H1 (cell line): Measurements from ENCODE around the gene HPGDS. TPM values are rescaled to one million over a fixed set of nuclear protein-coding genes. Genes with fewer than 3 reads are reported as not detected.

Experiments used
- CTCF ChIA-PET: fragments of 300-600 bp; sonication (Branson Sonifier 250); formaldehyde crosslinking; loops from one replicate; lab custom pipeline; 2021; ENCODE audit not compliant: partially characterized antibody; lab: Charles Lee
- POLR2A ChIA-PET: fragments of 300-600 bp; sonication (Branson Sonifier 250); formaldehyde crosslinking; loops from one replicate; lab custom pipeline; 2021; ENCODE audit warnings: inconsistent platforms; ENCODE audit not compliant: partially characterized antibody; lab: Charles Lee
- DNase-seq, 2 experiments: peaks; one replicate each; pipeline versions ENCODE4 v3.0.0 to v3.0.0-alpha.2; 2010 to 2022; ENCODE audit warnings: low spot score in 2 of 2, low read depth in 1 of 2, mixed read lengths in 1 of 2
- FAIRE-seq: peaks from 2 replicates; lab custom pipeline; 2011; peaks lifted over from hg19 to GRCh38; lab: Jason Lieb, UNC
- H2AFZ ChIP-seq: 2 replicates; pipeline ENCODE4 v1.8.1; 2012; ENCODE audit warnings: low read length, inconsistent platforms
- H2AK5ac ChIP-seq: 2 replicates; pipeline ENCODE4 v1.6.1; 2013; ENCODE audit warnings: low read depth, low read length
- H2BK120ac ChIP-seq: replicated peaks from 2 replicates; pipeline ENCODE3; 2013; ENCODE audit warnings: low read depth, low read length, inconsistent platforms
- H2BK12ac ChIP-seq: 2 replicates; pipeline ENCODE4 v1.6.1; 2013; ENCODE audit warnings: low read depth, low read length
- H2BK15ac ChIP-seq: 2 replicates; pipeline ENCODE4 v1.6.1; 2013; ENCODE audit warnings: low read length
- H2BK20ac ChIP-seq: 2 replicates; pipeline ENCODE4 v1.6.1; 2013; ENCODE audit warnings: low read length
- H2BK5ac ChIP-seq: 2 replicates; pipeline ENCODE4 v1.6.1; 2013; ENCODE audit warnings: low read depth, low read length
- H3K14ac ChIP-seq: 2 replicates; pipeline ENCODE4 v1.6.1; 2013; ENCODE audit warnings: inconsistent platforms; ENCODE audit not compliant: insufficient read length
- H3K18ac ChIP-seq: 2 replicates; pipeline ENCODE4 v1.6.1; 2013; ENCODE audit warnings: low read length; ENCODE audit errors: extremely low read depth
- H3K23ac ChIP-seq: 2 replicates; pipeline ENCODE4 v1.6.1; 2013; ENCODE audit warnings: inconsistent platforms; ENCODE audit not compliant: insufficient read length
- H3K23me2 ChIP-seq: 2 replicates; pipeline ENCODE4 v1.6.1; 2013; ENCODE audit warnings: low read depth, low read length
- H3K27ac ChIP-seq: 2 replicates; pipeline ENCODE4 v1.6.1; 2011; ENCODE audit warnings: low read depth, low read length, inconsistent platforms
- H3K27me3 ChIP-seq, 4 experiments: replicated peaks in 1 of 4; 1 replicate in 1 of 4; 2 replicates in 3 of 4; pipeline versions ENCODE4 v1.6.1 to v1.8.1; 2011 to 2013; ENCODE audit warnings: low read length in 3 of 4, mild to moderate bottlenecking in 3 of 4, inconsistent platforms in 2 of 4, mixed read lengths in 2 of 4, moderate library complexity in 1 of 4; ENCODE audit not compliant: control insufficient read depth in 3 of 4, insufficient read depth in 3 of 4; ENCODE audit errors: extremely low read depth in 1 of 4
- H3K36me3 ChIP-seq, 4 experiments: 2 replicates each; pipeline versions ENCODE4 v1.6.1 to v1.8.1; 2011 to 2013; ENCODE audit warnings: mild to moderate bottlenecking in 4 of 4, low read length in 3 of 4, moderate library complexity in 2 of 4, control low read depth in 1 of 4, inconsistent platforms in 1 of 4; ENCODE audit not compliant: insufficient read depth in 4 of 4, control insufficient read depth in 2 of 4
- H3K4ac ChIP-seq: replicated peaks from 2 replicates; pipeline ENCODE3; 2013; ENCODE audit warnings: low read length, low read depth, mixed read lengths, inconsistent platforms; ENCODE audit not compliant: insufficient read length
- H3K4me1 ChIP-seq, 4 experiments: replicated peaks in 1 of 4; 1 replicate in 1 of 4; 2 replicates in 3 of 4; pipeline versions ENCODE4 v1.6.1 to v1.8.1; 2011 to 2013; ENCODE audit warnings: low read length in 3 of 4, inconsistent platforms in 2 of 4, mixed read lengths in 1 of 4; ENCODE audit not compliant: insufficient read depth in 4 of 4, control insufficient read depth in 3 of 4
- H3K4me2 ChIP-seq, 2 experiments: 2 replicates each; pipeline versions ENCODE4 v1.6.1 to v1.8.1; 2011 to 2013; ENCODE audit warnings: low read depth in 2 of 2, low read length in 2 of 2, control low read depth in 1 of 2, inconsistent platforms in 1 of 2, mild to moderate bottlenecking in 1 of 2; ENCODE audit not compliant: insufficient read depth in 1 of 2
- H3K4me3 ChIP-seq, 4 experiments: fragments of 200-600, 300-600 bp in 1 of 4; sonication (generic), shearing (Covaris generic), sonication (Bioruptor Twin) in 1 of 4; 2 replicates each; pipeline versions ENCODE4 v1.5.1 to v1.8.1; 2011 to 2016; ENCODE audit warnings: low read length in 4 of 4, low read depth in 3 of 4, control low read depth in 2 of 4, inconsistent platforms in 2 of 4, mild to moderate bottlenecking in 2 of 4, mixed read lengths in 1 of 4, moderate library complexity in 1 of 4; ENCODE audit not compliant: insufficient read depth in 2 of 4; ENCODE audit errors: extremely low read depth in 1 of 4
- H3K56ac ChIP-seq: replicated peaks from 2 replicates; pipeline ENCODE3; 2013; ENCODE audit warnings: low read depth, mild to moderate bottlenecking, mixed read lengths, low read length, inconsistent platforms; ENCODE audit not compliant: insufficient read length
- H3K79me1 ChIP-seq: 2 replicates; pipeline ENCODE4 v1.6.1; 2013; ENCODE audit warnings: low read depth, low read length, control low read depth
- H3K79me2 ChIP-seq, 2 experiments: 2 replicates each; pipeline versions ENCODE4 v1.6.1 to v1.8.1; 2012 to 2013; ENCODE audit warnings: low read length in 2 of 2, mild to moderate bottlenecking in 2 of 2, inconsistent platforms in 1 of 2; ENCODE audit not compliant: insufficient read depth in 2 of 2, control insufficient read depth in 1 of 2
- H3K9ac ChIP-seq, 4 experiments: replicated peaks in 1 of 4; 1 replicate in 1 of 4; 2 replicates in 3 of 4; pipeline versions ENCODE4 v1.6.1 to v1.8.1; 2011 to 2013; ENCODE audit warnings: low read depth in 3 of 4, low read length in 3 of 4, control low read depth in 2 of 4, mild to moderate bottlenecking in 2 of 4, moderate library complexity in 2 of 4, inconsistent platforms in 1 of 4; ENCODE audit errors: extremely low read depth in 1 of 4
- H3K9me3 ChIP-seq, 2 experiments: 2 replicates each; pipeline versions ENCODE4 v1.6.1 to v1.8.1; 2012 to 2013; ENCODE audit warnings: mild to moderate bottlenecking in 2 of 2, moderate library complexity in 2 of 2, control low read depth in 1 of 2, inconsistent platforms in 1 of 2, low read depth in 1 of 2, low read length in 1 of 2, mixed read lengths in 1 of 2; ENCODE audit not compliant: insufficient read depth in 2 of 2
- H4K20me1 ChIP-seq, 2 experiments: replicated peaks in 1 of 2; 2 replicates each; pipeline versions ENCODE3 to v1.8.1; 2011 to 2013; ENCODE audit warnings: inconsistent platforms in 2 of 2, low read length in 2 of 2, mild to moderate bottlenecking in 1 of 2; ENCODE audit not compliant: insufficient read depth in 2 of 2, control insufficient read depth in 1 of 2
- H4K5ac ChIP-seq: 2 replicates; pipeline ENCODE4 v1.6.1; 2013; ENCODE audit warnings: low read length, low read depth, mixed read lengths, inconsistent platforms; ENCODE audit not compliant: insufficient read length
- H4K8ac ChIP-seq: 2 replicates; pipeline ENCODE4 v1.8.0; 2013; ENCODE audit warnings: mild to moderate bottlenecking, moderate library complexity, low read length, inconsistent platforms; ENCODE audit not compliant: insufficient read depth; ENCODE audit errors: extremely low read depth
- H4K91ac ChIP-seq: replicated peaks from 2 replicates; pipeline ENCODE3; 2013; ENCODE audit warnings: low read length, mixed read lengths, inconsistent platforms; ENCODE audit not compliant: insufficient read length
- ATF3 ChIP-seq: IDR thresholded peaks from 2 replicates; pipeline ENCODE4 v1.6.1; 2011; ENCODE audit warnings: low read depth, mild to moderate bottlenecking, low read length; ENCODE audit not compliant: insufficient read depth
- BACH1 ChIP-seq: IDR thresholded peaks from 2 replicates; pipeline ENCODE4 v1.6.1; 2012; ENCODE audit warnings: low read length, improper control_type of control experiment
- E2F6 ChIP-seq: IDR thresholded peaks from 2 replicates; pipeline ENCODE4 v1.6.1; 2012; ENCODE audit warnings: inconsistent platforms
- EGR1 ChIP-seq: IDR thresholded peaks from 2 replicates; pipeline ENCODE4 v1.6.1; 2011; ENCODE audit warnings: low read depth, low read length, borderline replicate concordance
- EP300 ChIP-seq, 2 experiments: IDR thresholded peaks; 1 replicate in 1 of 2; 2 replicates in 1 of 2; pipeline ENCODE4 v1.6.1; 2011 to 2012; ENCODE audit warnings: low read depth in 2 of 2, low read length in 2 of 2, mild to moderate bottlenecking in 2 of 2, borderline replicate concordance in 1 of 2, inconsistent platforms in 1 of 2, moderate library complexity in 1 of 2
- JUN ChIP-seq: IDR thresholded peaks from 2 replicates; pipeline ENCODE4 v1.6.1; 2011; ENCODE audit warnings: low read depth, mild to moderate bottlenecking, improper control_type of control experiment, low read length
- KDM4A ChIP-seq: IDR thresholded peaks from one replicate; pipeline ENCODE4 v1.7.1; 2012; ENCODE audit warnings: low read depth, mild to moderate bottlenecking, moderate library complexity, low read length, inconsistent platforms; ENCODE audit not compliant: severe bottlenecking
- MAX ChIP-seq: IDR thresholded peaks from 2 replicates; pipeline ENCODE4 v1.6.1; 2012; ENCODE audit warnings: inconsistent platforms
- POLR2AphosphoS5 ChIP-seq: IDR thresholded peaks from 2 replicates; pipeline ENCODE4 v1.6.1; 2011; ENCODE audit warnings: low read depth, low read length
- SIRT6 ChIP-seq: IDR thresholded peaks from one replicate; pipeline ENCODE4 v1.7.1; 2012; ENCODE audit warnings: low read length, inconsistent platforms
- TAF7 ChIP-seq: optimal IDR thresholded peaks from 2 replicates; pipeline ENCODE3; 2011; ENCODE audit warnings: low read depth, mild to moderate bottlenecking, inconsistent platforms, low read length, moderate library complexity, borderline replicate concordance
- WGBS, 2 experiments: shearing (Covaris generic) in 1 of 2; methylation state at CpG; one replicate each; pipeline versions ENCODE4 v1.1.6 to v1.1.7; 2013 to 2015; ENCODE audit warnings: low lambda C conversion rate in 2 of 2, mixed read lengths in 2 of 2, inconsistent platforms in 1 of 2, low coverage in 1 of 2, missing lambda C conversion rate in 1 of 2; ENCODE audit not compliant: insufficient replicate concordance in 2 of 2, insufficient coverage in 1 of 2, insufficient read length in 1 of 2; ENCODE audit errors: extremely low coverage in 1 of 2, missing lambda C conversion rate in 1 of 2; 5-methylcytosine and 5-hydroxymethylcytosine counted together
- polyA plus RNA-seq, 7 experiments: library from polyadenylated mRNA; depleted of rRNA in 3 of 7; stranded (reverse) in 5 of 7; unstranded in 2 of 7; fragments of >200 nt in 5 of 7; fragments of 200-250 nt in 2 of 7; gene quantifications; 1 replicate in 5 of 7; 2 replicates in 1 of 7; 4 replicates in 1 of 7; pipeline versions ENCODE4 v1.2.1 to v1.2.3, GENCODE V29; 2011 to 2013; ENCODE audit warnings: missing spikeins in 2 of 7, mixed read lengths in 2 of 7
- total RNA-seq: library from RNA; stranded (reverse); fragmentation: NEBNext Ultra II Directional; extraction: Animal tissue kit (Norgen Biotek cat#: 25700); gene quantifications from 2 replicates; pipeline ENCODE4 v1.2.1, GENCODE V29; 2021

HPGDS gene
- total and polyA plus RNA-seq, 2 of the 8 experiments (the other 6 are each of a cell fraction or from before 2014, with no cell fraction given) = not detected

- Histone ChIP-seq H3K36me3 (no peaks in the 10 kb centered on the region), H3K23me2 (no peaks in the 10 kb centered on the region), H3K9me3 (no peaks in the 10 kb centered on the region), H3K9ac (no peak overlapping the region), H3K27ac (no peak overlapping the region), H3K4ac (no peak overlapping the region), H2AFZ (no peak overlapping the region), H2BK20ac (no peak overlapping the region), H3K4me1 (no peaks in the 10 kb centered on the region), H4K5ac (no peak overlapping the region), H2AK5ac (no peak overlapping the region), H4K20me1 (no peaks in the 10 kb centered on the region), H2BK120ac (no peak overlapping the region), H3K79me2 (no peaks in the 10 kb centered on the region), H4K91ac (no peak overlapping the region), H3K27me3 (peaks cover 0 to 1% (median 0%) of the 10 kb centered on the region in 4 experiments; a peak in 1 of 7 replicates), H2BK5ac (no peak overlapping the region), H3K23ac (no peak overlapping the region), H3K56ac (no peak overlapping the region), H4K8ac (no peak overlapping the region), H3K79me1 (no peaks in the 10 kb centered on the region), H3K18ac (no peak overlapping the region), H2BK15ac (no peak overlapping the region), H2BK12ac (no peak overlapping the region), H3K14ac (no peak overlapping the region), H3K4me3 (no peak overlapping the region), H3K4me2 (no peak overlapping the region)
- WGBS, 2 experiments = 90% methylated on average over 2 of the region's 2 CpGs; no CpG with 5 or more reads in 1 of the 2 experiments
- CTCF ChIA-PET = interaction anchor here (0.8 to 2.2 kb wide), 2 partner anchors 31 to 43 kb away, joined by 3 to 7 read pairs; no protein-coding TSS in a partner anchor
- FAIRE-seq (no peak), DNase-seq (no peak)
- POLR2A ChIA-PET = interaction anchor here (0.5 kb wide), 1 partner anchor 9 kb away, joined by 4 read pairs; no protein-coding TSS in a partner anchor
- TF ChIP-seq KDM4A (no peak), E2F6 (no peak), JUN (no peak), BACH1 (no peak), EGR1 (no peak), TAF7 (no peak), POLR2AphosphoS5 (no peak), MAX (no peak), ATF3 (no peak), EP300 (IDR thresholded peaks at IDR 0.05; ENCODE audit: borderline replicate concordance in 1 of 2, low read depth in 2 of 2, low read length in 2 of 2) (no peak), SIRT6 (no peak)
Measured at GRCh38 chr4:94302191-94302590, 40.4 kb downstream of the HPGDS start.
